Thoracic aorta (tissue), 2 donors: ENCODE measurements around the gene TMX4. TPM values are rescaled to one million over a fixed set of nuclear protein-coding genes. Genes with fewer than 3 reads are reported as not detected.
A peak's percentile ranks its signal among the peaks of the same experiment; 100 is the strongest.

ENCODE experiments used
- ATAC-seq: fragments of 150-250 bp; one replicate; pipeline ENCODE4 v1.8.0; 2017; ENCODE audit warnings: low read depth; ENCODE audit not compliant: insufficient number of reproducible peaks, low FRiP score
- DNase-seq: peaks from one replicate; pipeline ENCODE4 v3.0.0-alpha.2; 2020; ENCODE audit warnings: low spot score
- H3K27ac ChIP-seq, 2 donors: fragments of 200-600 bp; sonication (generic); 1 replicate in 1 of 2; 2 replicates in 1 of 2; pipeline ENCODE4 v1.5.1; 2016; ENCODE audit warnings: mild to moderate bottlenecking in 2 of 2, moderate library complexity in 2 of 2
- H3K27me3 ChIP-seq: fragments of 200-600 bp; sonication (generic); replicated peaks from 2 replicates; pipeline ENCODE4 v1.6.0; 2016; ENCODE audit warnings: mild to moderate bottlenecking; ENCODE audit not compliant: insufficient read depth
- H3K36me3 ChIP-seq: fragments of 200-600 bp; sonication (generic); one replicate; pipeline ENCODE4 v1.5.1; 2016
- H3K4me1 ChIP-seq, 2 donors: fragments of 200-600 bp; sonication (generic); 1 replicate in 1 of 2; 2 replicates in 1 of 2; pipeline versions ENCODE4 v1.5.1 to v1.6.0; 2016; ENCODE audit warnings: low read depth in 2 of 2, mild to moderate bottlenecking in 1 of 2; ENCODE audit not compliant: control insufficient read depth in 1 of 2
- H3K4me3 ChIP-seq: fragments of 200-600 bp; sonication (generic); 2 replicates; pipeline ENCODE4 v1.5.1; 2016; ENCODE audit warnings: mild to moderate bottlenecking
- H3K9me3 ChIP-seq: fragments of 200-600 bp; sonication (generic); 2 replicates; pipeline ENCODE4 v1.5.1; 2016
- CTCF ChIP-seq: fragments of 200-600 bp; sonication (generic); IDR thresholded peaks from one replicate; pipeline ENCODE4 v1.5.1; 2019; ENCODE audit warnings: antibody characterized with exemption
- total RNA-seq, 2 donors: library from RNA; depleted of rRNA; stranded (reverse); fragments of >200 nt; gene quantifications; one replicate each; pipeline versions ENCODE4 v1.1.0 to v1.2.3, GENCODE V29; 2016

Gene TMX4
- total RNA-seq, 2 donors from 2014 or later = 39.9 to 53.5 TPM

GRCh38 chr20:8049310-8049709, 29.7 kb upstream of the TMX4 start:
- no peak for DNase-seq
- Histone ChIP-seq H3K4me3 (no peak overlapping the region), H3K27me3 (no peaks in the 10 kb centered on the region), H3K27ac (no peak overlapping the region), H3K9me3 (no peaks in the 10 kb centered on the region), H3K36me3 (no peaks in the 10 kb centered on the region), H3K4me1 (no peaks in the 10 kb centered on the region)
- no peak for TF ChIP-seq CTCF
- ATAC-seq = no peak

- no peaks in the 10 kb centered on the region for H3K27me3 ChIP-seq
- no peak overlapping the region for H3K27ac ChIP-seq
- H3K4me3 ChIP-seq = no peak overlapping the region
- H3K4me1 ChIP-seq = no peaks in the 10 kb centered on the region
- H3K36me3 ChIP-seq = no peaks in the 10 kb centered on the region
- no peaks in the 10 kb centered on the region for H3K9me3 ChIP-seq
- DNase-seq = no peak
- no peak for TF ChIP-seq CTCF
- no peak for ATAC-seq
These were observed 26.4 kb upstream of the TMX4 start for GRCh38 chr20:8045946-8046345.

- Histone ChIP-seq H3K36me3 (no peaks in the 10 kb centered on the region), H3K27ac (no peak overlapping the region), H3K9me3 (no peaks in the 10 kb centered on the region), H3K4me1 (no peaks in the 10 kb centered on the region), H3K27me3 (no peaks in the 10 kb centered on the region), H3K4me3 (no peak overlapping the region)
- DNase-seq (no peak), ATAC-seq (no peak)
- TF ChIP-seq CTCF = peak; percentile 69
These were observed 24.2 kb upstream of the TMX4 start for GRCh38 chr20:8043687-8044282.

- TF ChIP-seq CTCF = no peak
- no peak for DNase-seq
These were observed 19.5 kb upstream of the TMX4 start for GRCh38 chr20:8039042-8039441.

GRCh38 chr20:8036771-8037170, 17.2 kb upstream of the TMX4 start:
- TF ChIP-seq CTCF = no peak
- Histone ChIP-seq H3K36me3 (no peaks in the 10 kb centered on the region), H3K4me1 (no peaks in the 10 kb centered on the region), H3K27me3 (no peaks in the 10 kb centered on the region), H3K27ac (no peak overlapping the region), H3K9me3 (no peaks in the 10 kb centered on the region), H3K4me3 (no peak overlapping the region)
- no peak for ATAC-seq
- no peak for DNase-seq

More at GRCh38 chr20:8039042-8039441, 19.5 kb upstream of the TMX4 start:
- H3K4me1 ChIP-seq = no peaks in the 10 kb centered on the region
- no peak overlapping the region for H3K4me3 ChIP-seq
- ATAC-seq = no peak
- H3K27ac ChIP-seq = no peak overlapping the region
- H3K9me3 ChIP-seq = no peaks in the 10 kb centered on the region
- H3K36me3 ChIP-seq = no peaks in the 10 kb centered on the region
- no peaks in the 10 kb centered on the region for H3K27me3 ChIP-seq
